GM12878 (cell line): ENCODE results near the gene AGBL2. TPM values are rescaled to one million over a fixed set of nuclear protein-coding genes. Genes with fewer than 3 reads are reported as not detected.
A peak's percentile ranks its signal among the peaks of the same experiment; 100 is the strongest.

Source experiments
- ATAC-seq: fragments of 200-7000 bp; cut with Tn5 transposase; 3 replicates; pipeline ENCODE4 v1.9.1; 2020; ENCODE audit warnings: mild to moderate bottlenecking, moderate library complexity
- BruUV-seq: library from RNA; stranded (reverse); fragments of 400-500 nt; replicated peaks from 2 replicates; lab custom pipeline; 2021; lab: Mats Ljungman, UMichigan
- CTCF ChIA-PET: fragments of 300-600 bp; sonication (Branson Sonifier 250); formaldehyde crosslinking; extraction: SDS; loops from one replicate; lab custom pipeline; 2021; ENCODE audit warnings: inconsistent platforms; lab: Yijun Ruan, JAX
- POLR2A ChIA-PET: fragments of 350-600 bp; formaldehyde crosslinking; extraction: SDS; loops from one replicate; lab custom pipeline; 2021; ENCODE audit warnings: inconsistent platforms; lab: Charles Lee
- RAD21 ChIA-PET: fragments of 300-600 bp; sonication (Branson Sonifier 250); formaldehyde crosslinking; loops from one replicate; lab custom pipeline; 2023; ENCODE audit warnings: antibody characterized with exemption; ENCODE audit not compliant: unreplicated experiment; lab: Charles Lee
- SMC1A ChIA-PET: fragments of 300-600 bp; sonication (Branson Sonifier 250); formaldehyde crosslinking; loops from one replicate; lab custom pipeline; 2023; ENCODE audit not compliant: unreplicated experiment, uncharacterized antibody; lab: Charles Lee
- DNase-seq: peaks from one replicate; pipeline ENCODE4 v3.0.0-alpha.2; 2011; ENCODE audit warnings: low read depth, low spot score
- FAIRE-seq: peaks from 3 replicates; lab custom pipeline; 2011; peaks lifted over from hg19 to GRCh38; lab: Jason Lieb, UNC
- H2AFZ ChIP-seq: 2 replicates; pipeline ENCODE4 v1.6.0; 2011; ENCODE audit warnings: low read depth, low read length, control low read depth; ENCODE audit not compliant: control insufficient read depth
- H3K27ac ChIP-seq: 2 replicates; pipeline ENCODE4 v1.5.1; 2011; ENCODE audit warnings: control low read depth; ENCODE audit not compliant: control insufficient read depth, insufficient read depth
- H3K27me3 ChIP-seq, 2 experiments: replicated peaks in 1 of 2; 2 replicates each; pipeline versions ENCODE4 v1.6.0 to v1.6.1; 2011; ENCODE audit warnings: low read length in 1 of 2; ENCODE audit not compliant: control insufficient read depth in 2 of 2, insufficient read depth in 2 of 2
- H3K36me3 ChIP-seq, 2 experiments: 2 replicates each; pipeline ENCODE4 v1.5.1; 2011; ENCODE audit warnings: low read length in 1 of 2; ENCODE audit not compliant: control insufficient read depth in 2 of 2, insufficient read depth in 2 of 2
- H3K4me1 ChIP-seq: 2 replicates; pipeline ENCODE4 v1.6.1; 2011; ENCODE audit warnings: mild to moderate bottlenecking, low read length, moderate library complexity, mixed read lengths; ENCODE audit not compliant: control insufficient read depth, insufficient read depth
- H3K4me2 ChIP-seq: 2 replicates; pipeline ENCODE4 v1.6.0; 2011; ENCODE audit warnings: control low read depth; ENCODE audit not compliant: control insufficient read depth, insufficient read depth
- H3K4me3 ChIP-seq: fragments of 200-600 bp; sonication (generic); 2 replicates; pipeline ENCODE4 v1.5.1; 2016
- H3K79me2 ChIP-seq: 2 replicates; pipeline ENCODE4 v1.6.0; 2011; ENCODE audit warnings: low read length; ENCODE audit not compliant: control insufficient read depth, insufficient read depth
- H3K9ac ChIP-seq: 2 replicates; pipeline ENCODE4 v1.8.0; 2011; ENCODE audit warnings: low read length, control low read depth, mixed read lengths; ENCODE audit not compliant: control insufficient read depth, insufficient read depth
- H3K9me3 ChIP-seq: replicated peaks from 3 replicates; pipeline ENCODE4 v1.5.1; 2011; ENCODE audit warnings: mild to moderate bottlenecking, low read length; ENCODE audit not compliant: control insufficient read depth, insufficient read depth
- H4K20me1 ChIP-seq: 2 replicates; pipeline ENCODE4 v1.6.0; 2011; ENCODE audit not compliant: control insufficient read depth, insufficient read depth
- CUX1 ChIP-seq: IDR thresholded peaks from 2 replicates; pipeline ENCODE4 v1.6.1; 2012; ENCODE audit warnings: improper control_type of control experiment, low read depth, low read length; ENCODE audit not compliant: insufficient replicate concordance
- NBN ChIP-seq: fragments of 450-650 bp; IDR thresholded peaks from 2 replicates; pipeline ENCODE4 v1.6.1; 2016
- PBX3 ChIP-seq: IDR thresholded peaks from 2 replicates; pipeline ENCODE4 v1.6.1; 2011; ENCODE audit warnings: mild to moderate bottlenecking, low read depth, low read length, moderate library complexity; ENCODE audit not compliant: insufficient replicate concordance
- POLR2A ChIP-seq: IDR thresholded peaks from 2 replicates; pipeline ENCODE4 v1.6.1; 2011; ENCODE audit warnings: low read depth, mild to moderate bottlenecking, low read length
- RAD51 ChIP-seq: fragments of 450-650 bp; IDR thresholded peaks from 2 replicates; pipeline ENCODE4 v1.6.1; 2016; ENCODE audit warnings: moderate library complexity, mild to moderate bottlenecking, inconsistent platforms
- STAT1 ChIP-seq: fragments of 450-650 bp; conservative IDR thresholded peaks from 2 replicates; pipeline ENCODE4 v1.6.1; 2014; ENCODE audit warnings: antibody characterized with exemption, mild to moderate bottlenecking
- ZNF24 ChIP-seq: fragments of 450-650 bp; IDR thresholded peaks from 2 replicates; pipeline ENCODE4 v1.6.1; 2017; ENCODE audit warnings: antibody characterized with exemption, mild to moderate bottlenecking
- ZSCAN29 ChIP-seq: fragments of 450-650 bp; IDR thresholded peaks from 2 replicates; pipeline ENCODE4 v1.6.1; 2017; ENCODE audit warnings: mild to moderate bottlenecking, moderate library complexity
- WGBS: methylation state at CpG from one replicate; pipeline ENCODE4 v1.1.6; 2016; ENCODE audit warnings: low lambda C conversion rate; ENCODE audit not compliant: insufficient replicate concordance, insufficient coverage; ENCODE audit errors: missing lambda C conversion rate; 5-methylcytosine and 5-hydroxymethylcytosine counted together
- in situ Hi-C: fragments of 300-500 bp; cut with MboI; formaldehyde crosslinking; loops from 9 replicates; pipeline ENCODE4 v1.14.3; 2018; ENCODE audit warnings: mixed read lengths
- intact Hi-C: fragments of 100-400 bp; cut with micrococcal nuclease; formaldehyde crosslinking; loops from one replicate; pipeline ENCODE4 v1.14.2; 2022; ENCODE audit not compliant: unreplicated experiment
- polyA plus RNA-seq, 11 experiments: library from polyadenylated mRNA; depleted of rRNA in 4 of 11; unstranded in 6 of 11; stranded (reverse) in 5 of 11; fragments of >200 nt; fragmentation: Nextera tagmentation in 4 of 11; fragmentation: Illumina TruSeq in 1 of 11; extraction: Ambion mirVana in 4 of 11; extraction: Trizol in 1 of 11; gene quantifications; 1 replicate in 1 of 11; 2 replicates in 10 of 11; pipeline versions ENCODE4 v1.2.1 to v1.2.3, GENCODE V29; 2011 to 2016; ENCODE audit warnings: inconsistent platforms in 2 of 11, missing spikeins in 2 of 11, low read depth in 1 of 11
- total RNA-seq, 4 experiments: library from RNA; depleted of rRNA in 3 of 4; stranded (reverse); fragments of >200 nt in 3 of 4; fragmentation: Illumina TruSeq in 1 of 4; extraction: Trizol in 1 of 4; gene quantifications; 2 replicates each; pipeline versions ENCODE4 v1.2.1 to v1.2.3, GENCODE V29; 2013 to 2021

Gene AGBL2
- total and polyA plus RNA-seq, 10 of the 15 experiments (the other 5 are each of a cell fraction or from before 2014, with no cell fraction given), result 0.93 to 12.2 (median 2.9) TPM

- Histone ChIP-seq H3K27me3 (no peaks in the 10 kb centered on the region), H3K4me1 (no peaks in the 10 kb centered on the region), H2AFZ (no peak overlapping the region), H3K9me3 (no peaks in the 10 kb centered on the region), H3K4me3 (no peak overlapping the region), H3K27ac (no peak overlapping the region), H3K4me2 (no peak overlapping the region), H3K9ac (no peak overlapping the region), H3K79me2 (no peaks in the 10 kb centered on the region), H4K20me1 (no peaks in the 10 kb centered on the region), H3K36me3 (peaks cover 8 to 36% of the 10 kb centered on the region in 2 experiments)
- in situ Hi-C loops, result no loop called here
- ChIA-PET RAD21 (no interaction called here), CTCF (no interaction called here), SMC1A (no interaction called here), POLR2A (interaction anchor here (1.3 kb wide), 1 partner anchor 9 kb away, joined by 5 read pairs; the partner anchor contains the start of gene AGBL2)
- FAIRE-seq, result no peak
- BruUV-seq, result no TSS peak
- intact Hi-C loops, result no loop called here
- no peak for DNase-seq
- no peak for TF ChIP-seq ZNF24
- no peak for TF ChIP-seq CUX1
- TF ChIP-seq STAT1, result no peak
- 0 out of 2 replicates have a peak, but pooled peaks have one; percentile 29 for TF ChIP-seq POLR2A
- TF ChIP-seq ZSCAN29, result no peak
- no peak for TF ChIP-seq RAD51
- no peak for TF ChIP-seq NBN
- no peak for TF ChIP-seq PBX3
- 96% methylated on average over 6 of the region's 6 CpGs for WGBS
- no peak for ATAC-seq
Measured at GRCh38 chr11:47724041-47724729, 9.0 kb upstream of the AGBL2 start.
